AG04450 (cell line): Measurements from ENCODE around the gene CNTN3. TPM values are rescaled to one million over a fixed set of nuclear protein-coding genes. Genes with fewer than 3 reads are reported as not detected.

Experiments
- CTCF ChIA-PET: fragments of 300-600, 350-600 bp; formaldehyde crosslinking; extraction: SDS; loops from one replicate; lab custom pipeline; 2022; ENCODE audit warnings: antibody characterized with exemption, inconsistent platforms; lab: Charles Lee
- POLR2A ChIA-PET: fragments of 350-600 bp; formaldehyde crosslinking; extraction: SDS; loops from one replicate; lab custom pipeline; 2021; ENCODE audit warnings: antibody characterized with exemption, inconsistent platforms; lab: Yijun Ruan, JAX
- DNase-seq: peaks from one replicate; pipeline ENCODE4 v3.0.0-alpha.2; 2011; ENCODE audit warnings: low read depth, low spot score
- H3K27ac ChIP-seq: one replicate; pipeline ENCODE4 v1.5.1; 2012; ENCODE audit warnings: low read depth, low read length, control low read depth
- H3K27me3 ChIP-seq: one replicate; pipeline ENCODE4 v1.6.0; 2012; ENCODE audit warnings: low read length; ENCODE audit not compliant: control insufficient read depth, insufficient read depth
- H3K4me3 ChIP-seq: 2 replicates; pipeline ENCODE4 v1.5.1; 2011; ENCODE audit warnings: mild to moderate bottlenecking, low read depth, low read length, control low read depth
- H3K9me3 ChIP-seq: 2 replicates; pipeline ENCODE4 v1.5.1; 2012; ENCODE audit warnings: low read length; ENCODE audit not compliant: control insufficient read depth, insufficient read depth
- polyA plus RNA-seq: library from polyadenylated mRNA; depleted of rRNA; stranded (reverse); fragments of >200 nt; gene quantifications from 2 replicates; pipeline ENCODE4 v1.2.3, GENCODE V29; 2011
- TF ChIP-seq, protein P1 (sequence below): IDR thresholded peaks from 2 replicates; pipeline ENCODE4 v1.5.1; 2011; ENCODE audit warnings: low read depth, low read length, control low read depth, inconsistent platforms

CNTN3 gene
- polyA plus RNA-seq, 1 experiment, result 4.9 TPM

DNA sequence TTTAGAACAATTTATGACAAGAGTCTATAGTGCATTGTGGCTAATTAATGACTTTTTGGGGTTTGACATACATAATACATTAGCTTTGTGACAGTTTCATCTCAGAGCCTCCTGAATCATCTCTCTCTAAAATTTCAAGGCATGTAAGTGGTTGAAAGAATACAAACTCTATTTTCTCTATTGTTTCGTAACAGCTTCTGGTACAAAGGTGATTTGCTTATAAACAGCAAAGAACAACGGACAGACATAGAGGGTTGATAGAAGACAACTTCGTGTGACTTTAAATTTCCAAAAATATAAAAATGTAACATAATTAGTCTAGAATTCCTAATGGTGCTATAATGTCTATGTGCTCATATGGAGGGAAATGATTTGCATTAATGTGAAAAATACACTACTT, 21.3 kb downstream of the CNTN3 start:
- ChIA-PET CTCF (no interaction called here), POLR2A (no interaction called here)
- Histone ChIP-seq H3K9me3 (no peaks in the 10 kb centered on the region), H3K27ac (no peak overlapping the region), H3K4me3 (no peak overlapping the region), H3K27me3 (no peaks in the 10 kb centered on the region)
- TF ChIP-seq, protein P1, sequence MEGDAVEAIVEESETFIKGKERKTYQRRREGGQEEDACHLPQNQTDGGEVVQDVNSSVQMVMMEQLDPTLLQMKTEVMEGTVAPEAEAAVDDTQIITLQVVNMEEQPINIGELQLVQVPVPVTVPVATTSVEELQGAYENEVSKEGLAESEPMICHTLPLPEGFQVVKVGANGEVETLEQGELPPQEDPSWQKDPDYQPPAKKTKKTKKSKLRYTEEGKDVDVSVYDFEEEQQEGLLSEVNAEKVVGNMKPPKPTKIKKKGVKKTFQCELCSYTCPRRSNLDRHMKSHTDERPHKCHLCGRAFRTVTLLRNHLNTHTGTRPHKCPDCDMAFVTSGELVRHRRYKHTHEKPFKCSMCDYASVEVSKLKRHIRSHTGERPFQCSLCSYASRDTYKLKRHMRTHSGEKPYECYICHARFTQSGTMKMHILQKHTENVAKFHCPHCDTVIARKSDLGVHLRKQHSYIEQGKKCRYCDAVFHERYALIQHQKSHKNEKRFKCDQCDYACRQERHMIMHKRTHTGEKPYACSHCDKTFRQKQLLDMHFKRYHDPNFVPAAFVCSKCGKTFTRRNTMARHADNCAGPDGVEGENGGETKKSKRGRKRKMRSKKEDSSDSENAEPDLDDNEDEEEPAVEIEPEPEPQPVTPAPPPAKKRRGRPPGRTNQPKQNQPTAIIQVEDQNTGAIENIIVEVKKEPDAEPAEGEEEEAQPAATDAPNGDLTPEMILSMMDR, result no peak
- DNase-seq, result no peak

DNA sequence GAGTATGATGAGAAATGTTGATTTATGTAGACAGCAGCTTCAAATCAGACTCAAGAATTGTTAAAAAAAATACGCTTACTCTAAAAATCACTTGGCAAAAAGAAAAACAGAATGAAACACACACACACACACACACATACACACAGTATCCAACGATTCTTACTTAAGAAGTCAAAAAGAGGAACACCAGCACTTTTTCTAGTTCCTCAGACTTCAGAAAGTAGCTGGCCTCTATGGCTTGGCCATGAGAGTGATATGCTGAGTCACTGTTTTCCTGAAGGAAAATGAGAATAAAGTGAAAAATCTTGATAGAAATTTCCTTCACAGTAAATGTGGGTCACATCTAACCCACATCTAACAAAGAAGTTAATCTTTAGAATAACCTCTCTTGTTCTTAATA, 22.1 kb downstream of the CNTN3 start:
- ChIA-PET CTCF (no interaction called here), POLR2A (interaction anchor here (0.7 kb wide), 1 partner anchor 31 kb away, joined by 3 read pairs; no protein-coding TSS in a partner anchor)
- Histone ChIP-seq H3K9me3 (no peaks in the 10 kb centered on the region), H3K4me3 (no peak overlapping the region), H3K27ac (no peak overlapping the region), H3K27me3 (no peaks in the 10 kb centered on the region)
- TF ChIP-seq, protein P1, result no peak
- DNase-seq, result no peak

- no peaks in the 10 kb centered on the region for H3K27me3 ChIP-seq
- no peaks in the 10 kb centered on the region for H3K9me3 ChIP-seq
- ChIA-PET CTCF (no interaction called here), POLR2A (interaction anchor here (0.7 kb wide), 1 partner anchor 31 kb away, joined by 3 read pairs; no protein-coding TSS in a partner anchor)
- no peak overlapping the region for H3K4me3 ChIP-seq
- H3K27ac ChIP-seq, result no peak overlapping the region
- DNase-seq, result no peak
- TF ChIP-seq, protein P1, result no peak
Measured at GRCh38 chr3:74591946-74592345, 22.5 kb downstream of the CNTN3 start.

DNA sequence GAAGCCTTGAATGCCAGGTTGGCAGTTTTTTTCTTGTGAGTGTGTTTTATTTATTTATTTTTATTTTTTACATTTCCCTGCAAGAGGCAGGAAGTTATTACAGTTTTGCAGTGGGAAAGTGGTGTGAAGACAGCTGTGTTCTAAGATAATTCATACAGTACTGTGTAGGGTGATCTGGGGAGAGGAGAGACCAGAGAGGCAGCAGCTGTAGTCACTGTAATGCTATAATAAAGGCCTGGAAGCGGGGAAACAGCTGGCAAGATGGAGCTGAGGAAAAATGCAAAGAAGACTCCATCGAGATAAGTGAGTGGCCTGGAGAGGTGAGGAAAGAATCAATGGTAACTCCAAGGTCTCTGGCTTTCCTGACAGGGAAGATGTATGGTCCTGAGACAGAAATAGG, 23.1 kb downstream of the CNTN3 start:
- TF ChIP-seq, protein P1, result no peak
- CTCF ChIA-PET, result no interaction called here
- POLR2A ChIA-PET, result no interaction called here

GRCh38 chr3:74590620-74591262, 23.7 kb downstream of the CNTN3 start:
- POLR2A ChIA-PET, result no interaction called here
- Histone ChIP-seq H3K27ac (no peak overlapping the region), H3K27me3 (no peaks in the 10 kb centered on the region), H3K9me3 (no peaks in the 10 kb centered on the region), H3K4me3 (no peak overlapping the region)
- CTCF ChIA-PET, result no interaction called here
- no peak for DNase-seq
- TF ChIP-seq, protein P1, result no peak

More for the DNA sequence above, 23.1 kb downstream of the CNTN3 start:
- Histone ChIP-seq H3K27ac (no peak overlapping the region), H3K9me3 (no peaks in the 10 kb centered on the region), H3K4me3 (no peak overlapping the region), H3K27me3 (no peaks in the 10 kb centered on the region)
- DNase-seq, result no peak
